Adrenal gland (tissue), 5 donors: Measurements from ENCODE around the gene AHRR.

Experiments used
- POLR2A ChIP-seq, 2 donors: fragments of 450-650 bp; IDR thresholded peaks; one replicate each; pipeline ENCODE4 v1.6.1; 2017; ENCODE audit warnings: antibody characterized with exemption in 2 of 2, mild to moderate bottlenecking in 2 of 2, moderate library complexity in 1 of 2
- TF ChIP-seq, protein P1 (sequence below), 6 experiments: fragments of 450-650 bp in 4 of 6; fragments of 200-600 bp in 2 of 6; sonication (generic) in 1 of 6; IDR thresholded peaks; 1 replicate in 5 of 6; 2 replicates in 1 of 6; pipeline versions ENCODE4 v1.5.1 to v1.8.0; 2016 to 2021; ENCODE audit warnings: antibody characterized with exemption in 6 of 6, mild to moderate bottlenecking in 2 of 6, moderate library complexity in 1 of 6
- donor health status: DM: no; HTN: no; CAD: no.

DNA sequence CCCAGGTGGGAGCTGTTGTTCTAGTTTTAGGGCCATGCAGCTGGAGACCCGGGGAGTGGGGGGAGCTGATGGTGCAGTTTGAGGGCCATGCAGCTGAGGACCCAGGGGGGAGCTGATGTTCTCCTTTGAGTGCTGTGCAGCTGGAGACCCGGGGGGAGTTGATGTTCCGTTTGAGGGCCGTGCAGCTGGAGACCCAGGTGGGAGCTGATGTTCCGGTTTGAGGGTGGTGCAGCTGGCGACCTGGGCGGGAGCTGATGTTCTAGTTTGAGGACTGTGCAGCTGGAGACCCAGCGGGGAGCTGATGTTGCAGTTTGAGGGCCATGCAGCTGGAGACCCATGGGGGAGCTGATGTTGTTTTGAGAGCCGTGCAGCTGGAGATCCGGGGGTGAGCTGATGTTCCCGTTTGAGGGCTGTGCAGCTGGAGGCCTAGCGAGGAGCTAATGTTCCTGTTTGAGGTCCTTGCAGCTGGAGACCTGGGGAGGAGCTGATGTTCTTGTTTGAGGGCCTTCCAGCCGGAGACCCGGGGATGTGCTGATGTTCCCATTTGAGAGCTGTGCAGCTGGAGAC, 35.4 kb upstream of the AHRR start:
- TF ChIP-seq POLR2A (IDR thresholded peaks at IDR 0.05): no peak
- TF ChIP-seq, protein P1, sequence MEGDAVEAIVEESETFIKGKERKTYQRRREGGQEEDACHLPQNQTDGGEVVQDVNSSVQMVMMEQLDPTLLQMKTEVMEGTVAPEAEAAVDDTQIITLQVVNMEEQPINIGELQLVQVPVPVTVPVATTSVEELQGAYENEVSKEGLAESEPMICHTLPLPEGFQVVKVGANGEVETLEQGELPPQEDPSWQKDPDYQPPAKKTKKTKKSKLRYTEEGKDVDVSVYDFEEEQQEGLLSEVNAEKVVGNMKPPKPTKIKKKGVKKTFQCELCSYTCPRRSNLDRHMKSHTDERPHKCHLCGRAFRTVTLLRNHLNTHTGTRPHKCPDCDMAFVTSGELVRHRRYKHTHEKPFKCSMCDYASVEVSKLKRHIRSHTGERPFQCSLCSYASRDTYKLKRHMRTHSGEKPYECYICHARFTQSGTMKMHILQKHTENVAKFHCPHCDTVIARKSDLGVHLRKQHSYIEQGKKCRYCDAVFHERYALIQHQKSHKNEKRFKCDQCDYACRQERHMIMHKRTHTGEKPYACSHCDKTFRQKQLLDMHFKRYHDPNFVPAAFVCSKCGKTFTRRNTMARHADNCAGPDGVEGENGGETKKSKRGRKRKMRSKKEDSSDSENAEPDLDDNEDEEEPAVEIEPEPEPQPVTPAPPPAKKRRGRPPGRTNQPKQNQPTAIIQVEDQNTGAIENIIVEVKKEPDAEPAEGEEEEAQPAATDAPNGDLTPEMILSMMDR (IDR thresholded peaks at IDR 0.05): no peak
